ENCODE measurements around the gene FAM131B.

DNA sequence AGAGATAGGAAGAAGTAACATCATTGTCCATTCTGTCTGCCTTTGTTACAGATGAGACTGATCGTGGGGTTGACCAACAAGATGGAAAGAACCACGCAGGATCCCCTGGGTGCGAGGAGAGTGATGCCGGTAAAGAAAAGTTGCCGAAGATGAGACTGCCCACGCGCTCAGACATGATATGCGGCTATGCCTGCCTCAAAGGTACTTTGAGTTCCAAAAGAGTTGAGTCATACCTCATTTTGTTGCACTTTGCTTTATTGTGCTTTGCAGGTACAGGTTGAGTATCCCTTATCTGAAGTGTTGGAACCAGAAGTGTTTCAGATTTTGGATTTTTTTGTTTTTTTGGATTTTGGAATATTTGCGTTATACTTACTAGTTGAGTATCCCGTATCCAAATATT, 58.8 kb downstream of the FAM131B start:
- TF ChIP-seq, protein P1, sequence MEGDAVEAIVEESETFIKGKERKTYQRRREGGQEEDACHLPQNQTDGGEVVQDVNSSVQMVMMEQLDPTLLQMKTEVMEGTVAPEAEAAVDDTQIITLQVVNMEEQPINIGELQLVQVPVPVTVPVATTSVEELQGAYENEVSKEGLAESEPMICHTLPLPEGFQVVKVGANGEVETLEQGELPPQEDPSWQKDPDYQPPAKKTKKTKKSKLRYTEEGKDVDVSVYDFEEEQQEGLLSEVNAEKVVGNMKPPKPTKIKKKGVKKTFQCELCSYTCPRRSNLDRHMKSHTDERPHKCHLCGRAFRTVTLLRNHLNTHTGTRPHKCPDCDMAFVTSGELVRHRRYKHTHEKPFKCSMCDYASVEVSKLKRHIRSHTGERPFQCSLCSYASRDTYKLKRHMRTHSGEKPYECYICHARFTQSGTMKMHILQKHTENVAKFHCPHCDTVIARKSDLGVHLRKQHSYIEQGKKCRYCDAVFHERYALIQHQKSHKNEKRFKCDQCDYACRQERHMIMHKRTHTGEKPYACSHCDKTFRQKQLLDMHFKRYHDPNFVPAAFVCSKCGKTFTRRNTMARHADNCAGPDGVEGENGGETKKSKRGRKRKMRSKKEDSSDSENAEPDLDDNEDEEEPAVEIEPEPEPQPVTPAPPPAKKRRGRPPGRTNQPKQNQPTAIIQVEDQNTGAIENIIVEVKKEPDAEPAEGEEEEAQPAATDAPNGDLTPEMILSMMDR (IDR thresholded peaks at IDR 0.05; ENCODE audit: low read length) = no peak
- no peak for TF ChIP-seq EZH2phosphoT487 (IDR thresholded peaks at IDR 0.05; ENCODE audit: low read length)

Data from MM.1S (cell line).